Panc1 (cell line): ENCODE measurements around the gene ARHGEF40. TPM values are rescaled to one million over a fixed set of nuclear protein-coding genes. Genes with fewer than 3 reads are reported as not detected.

Experiments used
- ATAC-seq: fragments of 200-7000 bp; cut with Tn5 transposase; 2 replicates; pipeline ENCODE4 v1.9.1; 2020; ENCODE audit warnings: mild to moderate bottlenecking, moderate library complexity
- BruUV-seq: library from RNA; stranded (reverse); fragments of 400-500 nt; replicated peaks from 2 replicates; lab custom pipeline; 2021; lab: Mats Ljungman, UMichigan
- CTCF ChIA-PET: fragments of 300-600 bp; sonication (Branson Sonifier 250); formaldehyde crosslinking; loops from one replicate; lab custom pipeline; 2022; ENCODE audit warnings: antibody characterized with exemption; lab: Charles Lee
- POLR2A ChIA-PET: fragments of 300-600 bp; sonication (Branson Sonifier 250); formaldehyde crosslinking; loops from one replicate; lab custom pipeline; 2022; ENCODE audit warnings: antibody characterized with exemption; lab: Charles Lee
- DNase-seq: peaks from one replicate; pipeline ENCODE4 v3.0.0-alpha.2; 2010; ENCODE audit warnings: low read depth, low spot score
- H3K27ac ChIP-seq: 2 replicates; pipeline ENCODE4 v1.5.1; 2011; ENCODE audit warnings: mild to moderate bottlenecking, low read length, inconsistent platforms
- H3K27me3 ChIP-seq: fragments of 200-500 bp; sonication (Bioruptor generic); 2 replicates; pipeline ENCODE4 v1.6.0; 2014; ENCODE audit warnings: low read length, inconsistent platforms; ENCODE audit not compliant: control insufficient read depth, insufficient read depth
- H3K36me3 ChIP-seq: fragments of 200-500 bp; sonication (Bioruptor generic); 2 replicates; pipeline ENCODE4 v1.5.1; 2014; ENCODE audit warnings: inconsistent platforms, mild to moderate bottlenecking, low read length, moderate library complexity; ENCODE audit not compliant: control insufficient read depth, insufficient read depth
- H3K4me1 ChIP-seq: 2 replicates; pipeline ENCODE4 v1.5.1; 2011; ENCODE audit warnings: inconsistent platforms, mild to moderate bottlenecking, low read length, moderate library complexity; ENCODE audit not compliant: control insufficient read depth, insufficient read depth
- H3K4me3 ChIP-seq, 2 experiments: 2 replicates each; pipeline ENCODE4 v1.5.1; 2011 to 2012; ENCODE audit warnings: low read depth in 2 of 2, low read length in 2 of 2, mild to moderate bottlenecking in 2 of 2, inconsistent platforms in 1 of 2, moderate library complexity in 1 of 2
- H3K9me3 ChIP-seq: fragments of 200-500 bp; sonication (Bioruptor generic); 2 replicates; pipeline ENCODE4 v1.5.1; 2014; ENCODE audit warnings: low read depth, mild to moderate bottlenecking, inconsistent platforms, low read length, moderate library complexity; ENCODE audit not compliant: control insufficient read depth, insufficient read depth
- CTCF ChIP-seq: fragments of 450-650 bp; IDR thresholded peaks from 2 replicates; pipeline ENCODE4 v1.5.1; 2017; ENCODE audit warnings: mild to moderate bottlenecking
- POLR2AphosphoS5 ChIP-seq: IDR thresholded peaks from 2 replicates; pipeline ENCODE4 v1.6.1; 2012; ENCODE audit warnings: mild to moderate bottlenecking, low read depth, low read length, moderate library complexity
- SIN3A ChIP-seq: IDR thresholded peaks from 2 replicates; pipeline ENCODE4 v1.6.1; 2012; ENCODE audit warnings: low read depth, mild to moderate bottlenecking, low read length, moderate library complexity, borderline replicate concordance; ENCODE audit not compliant: insufficient read depth
- TCF7L2 ChIP-seq: IDR thresholded peaks from 2 replicates; pipeline ENCODE4 v1.6.1; 2011; ENCODE audit warnings: mild to moderate bottlenecking, low read depth, low read length, inconsistent platforms
- in situ Hi-C: cut with HindIII; loops from 2 replicates; pipeline ENCODE4 v1.10.0; 2016; ENCODE audit warnings: low sequenced_read_pairs, low pct_unique_long_range_greater_than_20kb
- intact Hi-C: fragments of 100-400 bp; cut with micrococcal nuclease; formaldehyde crosslinking; loops from one replicate; pipeline ENCODE4 v1.10.0; 2022; ENCODE audit not compliant: unreplicated experiment
- total RNA-seq: library from RNA; stranded (reverse); gene quantifications from one replicate; pipeline ENCODE4 v1.2.1, GENCODE V29; 2021; ENCODE audit not compliant: unreplicated experiment
- TF ChIP-seq, protein P1 (sequence below), 2 experiments: IDR thresholded peaks; 2 replicates each; pipeline ENCODE4 v1.6.1; 2011 to 2012; ENCODE audit warnings: low read depth in 2 of 2, control low read depth in 1 of 2, low read length in 1 of 2, mild to moderate bottlenecking in 1 of 2, moderate library complexity in 1 of 2; ENCODE audit not compliant: insufficient read depth in 1 of 2

The ARHGEF40 gene
- total RNA-seq, 1 experiment from 2014 or later: 11.1 TPM

- BruUV-seq: TSS peak; percentile 53
- POLR2A ChIA-PET: interaction anchor here (0.5 kb wide), 1 partner anchor 102 kb away, joined by 3 read pairs; no protein-coding TSS in a partner anchor
- intact Hi-C loops (no loop called here), in situ Hi-C loops (no loop called here)
- Histone ChIP-seq H3K36me3 (no peaks in the 10 kb centered on the region), H3K4me1 (peaks cover 17% of the 10 kb centered on the region), H3K27ac (peak overlapping the region; percentile 92), H3K9me3 (no peaks in the 10 kb centered on the region), H3K4me3 (peak overlapping the region; percentile 65 to 77), H3K27me3 (no peaks in the 10 kb centered on the region)
- TF ChIP-seq CTCF: no peak
- ATAC-seq (no peak), DNase-seq (no peak)
- CTCF ChIA-PET: interaction anchor here (0.8 to 1.0 kb wide), 2 partner anchors 10 to 98 kb away, joined by 3 read pairs; no protein-coding TSS in a partner anchor
Observed at GRCh38 chr14:21102521-21103410, 32.7 kb downstream of the ARHGEF40 start.

GRCh38 chr14:21103411-21103709 is 33.3 kb downstream of the ARHGEF40 start:
- H3K4me3 ChIP-seq: peak overlapping the region; percentile 65 to 77
- ChIA-PET CTCF (interaction anchor here (0.8 to 1.0 kb wide), 2 partner anchors 11 to 98 kb away, joined by 3 read pairs; no protein-coding TSS in a partner anchor), POLR2A (interaction anchor here (0.5 kb wide), 1 partner anchor 102 kb away, joined by 3 read pairs; no protein-coding TSS in a partner anchor)
- no peaks in the 10 kb centered on the region for H3K27me3 ChIP-seq
- H3K27ac ChIP-seq: peak overlapping the region; percentile 92
- TF ChIP-seq POLR2AphosphoS5 (no peak), SIN3A (no peak), TCF7L2 (no peak), CTCF (no peak)
- TF ChIP-seq, protein P1, sequence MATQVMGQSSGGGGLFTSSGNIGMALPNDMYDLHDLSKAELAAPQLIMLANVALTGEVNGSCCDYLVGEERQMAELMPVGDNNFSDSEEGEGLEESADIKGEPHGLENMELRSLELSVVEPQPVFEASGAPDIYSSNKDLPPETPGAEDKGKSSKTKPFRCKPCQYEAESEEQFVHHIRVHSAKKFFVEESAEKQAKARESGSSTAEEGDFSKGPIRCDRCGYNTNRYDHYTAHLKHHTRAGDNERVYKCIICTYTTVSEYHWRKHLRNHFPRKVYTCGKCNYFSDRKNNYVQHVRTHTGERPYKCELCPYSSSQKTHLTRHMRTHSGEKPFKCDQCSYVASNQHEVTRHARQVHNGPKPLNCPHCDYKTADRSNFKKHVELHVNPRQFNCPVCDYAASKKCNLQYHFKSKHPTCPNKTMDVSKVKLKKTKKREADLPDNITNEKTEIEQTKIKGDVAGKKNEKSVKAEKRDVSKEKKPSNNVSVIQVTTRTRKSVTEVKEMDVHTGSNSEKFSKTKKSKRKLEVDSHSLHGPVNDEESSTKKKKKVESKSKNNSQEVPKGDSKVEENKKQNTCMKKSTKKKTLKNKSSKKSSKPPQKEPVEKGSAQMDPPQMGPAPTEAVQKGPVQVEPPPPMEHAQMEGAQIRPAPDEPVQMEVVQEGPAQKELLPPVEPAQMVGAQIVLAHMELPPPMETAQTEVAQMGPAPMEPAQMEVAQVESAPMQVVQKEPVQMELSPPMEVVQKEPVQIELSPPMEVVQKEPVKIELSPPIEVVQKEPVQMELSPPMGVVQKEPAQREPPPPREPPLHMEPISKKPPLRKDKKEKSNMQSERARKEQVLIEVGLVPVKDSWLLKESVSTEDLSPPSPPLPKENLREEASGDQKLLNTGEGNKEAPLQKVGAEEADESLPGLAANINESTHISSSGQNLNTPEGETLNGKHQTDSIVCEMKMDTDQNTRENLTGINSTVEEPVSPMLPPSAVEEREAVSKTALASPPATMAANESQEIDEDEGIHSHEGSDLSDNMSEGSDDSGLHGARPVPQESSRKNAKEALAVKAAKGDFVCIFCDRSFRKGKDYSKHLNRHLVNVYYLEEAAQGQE (IDR thresholded peaks at IDR 0.05; ENCODE audit: insufficient read depth in 1 of 2, low read depth in 2 of 2, low read length in 1 of 2): no peak
- in situ Hi-C loops (no loop called here), intact Hi-C loops (no loop called here)
- H3K9me3 ChIP-seq: no peaks in the 10 kb centered on the region
- no peak for ATAC-seq
- no peak for DNase-seq
- BruUV-seq: no TSS peak
- H3K4me1 ChIP-seq: peaks cover 17% of the 10 kb centered on the region
- no peaks in the 10 kb centered on the region for H3K36me3 ChIP-seq
